Activated CD8-positive, alpha-beta T cell treated with anti-CD3 and anti-CD28 coated beads for 36 hours (primary cell): Measurements from ENCODE around the gene ERCC6L2. TPM values are rescaled to one million over a fixed set of nuclear protein-coding genes. Genes with fewer than 3 reads are reported as not detected.

Source experiments
- ATAC-seq: fragments of 200-7000 bp; cut with Tn5 transposase; one replicate; pipeline ENCODE4 v1.10.0; 2021; ENCODE audit warnings: mild to moderate bottlenecking, moderate library complexity
- CTCF ChIA-PET: fragments of 350-600 bp; sonication (Branson Sonifier 250); formaldehyde crosslinking; loops from one replicate; lab custom pipeline; 2021; ENCODE audit warnings: antibody characterized with exemption; lab: Charles Lee
- POLR2A ChIA-PET: fragments of 350-600 bp; sonication (Branson Sonifier 250); formaldehyde crosslinking; loops from one replicate; lab custom pipeline; 2021; ENCODE audit warnings: antibody characterized with exemption; lab: Charles Lee
- DNase-seq: peaks from one replicate; pipeline ENCODE4 v3.0.0-alpha.2; 2020
- H3K27ac Mint-ChIP-seq: one replicate; pipeline ENCODE4 v1.8.0; 2021; ENCODE audit warnings: mild to moderate bottlenecking, mixed read lengths
- H3K27me3 Mint-ChIP-seq: one replicate; pipeline ENCODE4 v1.8.0; 2021; ENCODE audit warnings: mixed read lengths
- H3K36me3 Mint-ChIP-seq: one replicate; pipeline ENCODE4 v1.8.0; 2021; ENCODE audit warnings: low read depth, mixed read lengths
- H3K4me1 Mint-ChIP-seq: one replicate; pipeline ENCODE4 v1.8.0; 2021; ENCODE audit warnings: low read depth, mixed read lengths
- H3K4me3 Mint-ChIP-seq: one replicate; pipeline ENCODE4 v1.8.0; 2021; ENCODE audit warnings: mild to moderate bottlenecking, moderate library complexity, mixed read lengths
- H3K9me3 Mint-ChIP-seq: one replicate; pipeline ENCODE4 v1.8.0; 2021; ENCODE audit warnings: mixed read lengths
- intact Hi-C: fragments of 100-400 bp; cut with micrococcal nuclease; formaldehyde crosslinking; loops from one replicate; pipeline ENCODE4 v1.10.0; 2022
- total RNA-seq, 2 experiments: library from RNA; stranded (reverse); gene quantifications; one replicate each; pipeline ENCODE4 v1.2.3, GENCODE V29; 2021
- TF ChIP-seq, protein P1 (sequence below): fragments of 200-600 bp; IDR thresholded peaks from one replicate; pipeline ENCODE4 v1.8.0; 2022; ENCODE audit warnings: antibody characterized with exemption, mild to moderate bottlenecking

Gene ERCC6L2
- total RNA-seq, 2 experiments from 2014 or later = 31.2 to 34.7 TPM

DNA sequence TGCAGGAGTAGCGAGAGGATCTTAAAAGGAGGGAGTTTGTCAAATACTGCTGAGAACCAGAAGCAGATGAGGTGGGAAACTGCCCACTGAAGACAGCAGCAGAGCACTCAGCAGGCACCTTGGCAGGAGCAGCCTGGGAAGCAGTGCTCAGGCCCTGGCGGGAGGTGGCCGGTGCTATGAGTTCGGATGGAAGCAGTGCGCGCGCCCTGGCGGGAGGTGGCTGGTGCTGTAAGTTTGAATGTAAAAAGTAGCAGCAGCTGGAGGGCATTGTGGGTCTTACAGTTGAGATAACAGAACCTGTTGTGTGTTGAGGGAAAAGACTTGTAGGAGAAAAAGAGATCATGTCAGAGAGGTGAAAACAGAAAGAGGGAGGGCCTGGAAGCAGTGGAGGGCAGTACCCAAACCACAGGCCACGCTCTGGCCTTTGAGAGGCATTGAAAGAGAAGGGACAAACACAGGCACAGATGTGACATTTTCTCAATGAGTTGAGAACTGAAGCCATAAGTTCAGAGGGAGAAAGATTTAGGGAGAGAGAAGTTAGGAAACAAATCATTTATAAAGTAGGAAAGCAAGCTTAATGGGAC is 130.9 kb downstream of the ERCC6L2 start:
- no peak overlapping the region for H3K27ac Mint-ChIP-seq
- ATAC-seq = no peak
- no peak overlapping the region for H3K4me3 Mint-ChIP-seq
- POLR2A ChIA-PET = interaction anchor here (0.8 to 1.2 kb wide), 3 partner anchors 10 to 734 kb away, joined by 3 to 4 read pairs (median 3); no protein-coding TSS in a partner anchor
- no peaks in the 10 kb centered on the region for H3K27me3 Mint-ChIP-seq
- no peaks in the 10 kb centered on the region for H3K4me1 Mint-ChIP-seq
- TF ChIP-seq, protein P1, sequence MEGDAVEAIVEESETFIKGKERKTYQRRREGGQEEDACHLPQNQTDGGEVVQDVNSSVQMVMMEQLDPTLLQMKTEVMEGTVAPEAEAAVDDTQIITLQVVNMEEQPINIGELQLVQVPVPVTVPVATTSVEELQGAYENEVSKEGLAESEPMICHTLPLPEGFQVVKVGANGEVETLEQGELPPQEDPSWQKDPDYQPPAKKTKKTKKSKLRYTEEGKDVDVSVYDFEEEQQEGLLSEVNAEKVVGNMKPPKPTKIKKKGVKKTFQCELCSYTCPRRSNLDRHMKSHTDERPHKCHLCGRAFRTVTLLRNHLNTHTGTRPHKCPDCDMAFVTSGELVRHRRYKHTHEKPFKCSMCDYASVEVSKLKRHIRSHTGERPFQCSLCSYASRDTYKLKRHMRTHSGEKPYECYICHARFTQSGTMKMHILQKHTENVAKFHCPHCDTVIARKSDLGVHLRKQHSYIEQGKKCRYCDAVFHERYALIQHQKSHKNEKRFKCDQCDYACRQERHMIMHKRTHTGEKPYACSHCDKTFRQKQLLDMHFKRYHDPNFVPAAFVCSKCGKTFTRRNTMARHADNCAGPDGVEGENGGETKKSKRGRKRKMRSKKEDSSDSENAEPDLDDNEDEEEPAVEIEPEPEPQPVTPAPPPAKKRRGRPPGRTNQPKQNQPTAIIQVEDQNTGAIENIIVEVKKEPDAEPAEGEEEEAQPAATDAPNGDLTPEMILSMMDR = no peak
- CTCF ChIA-PET = interaction anchor here (0.7 to 1.8 kb wide), 2 partner anchors 8 to 16 kb away, joined by 4 read pairs; no protein-coding TSS in a partner anchor
- H3K9me3 Mint-ChIP-seq = peaks cover 6% of the 10 kb centered on the region
- DNase-seq = no peak
- H3K36me3 Mint-ChIP-seq = peaks cover 24% of the 10 kb centered on the region
- intact Hi-C loops = no loop called here

DNA sequence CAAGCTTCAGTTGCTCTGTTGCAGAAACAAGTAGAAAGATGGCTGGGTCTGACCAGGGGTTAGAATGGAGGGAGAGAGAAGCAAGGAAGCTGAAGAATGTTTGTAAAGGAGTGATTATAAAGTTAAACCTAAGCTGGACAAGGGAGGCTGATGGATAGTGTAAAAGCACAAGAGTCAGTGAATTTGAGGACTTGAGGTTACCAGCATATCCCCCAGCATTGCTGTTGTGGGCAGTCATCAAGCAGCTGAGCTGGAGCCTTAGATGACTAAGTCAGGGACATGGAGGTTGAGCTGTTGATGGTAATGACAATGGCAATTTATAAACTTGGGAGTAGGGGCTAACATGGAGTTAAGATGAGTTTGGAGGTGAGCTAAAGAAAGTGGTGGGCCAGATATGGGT is 131.5 kb downstream of the ERCC6L2 start:
- intact Hi-C loops = no loop called here

DNA sequence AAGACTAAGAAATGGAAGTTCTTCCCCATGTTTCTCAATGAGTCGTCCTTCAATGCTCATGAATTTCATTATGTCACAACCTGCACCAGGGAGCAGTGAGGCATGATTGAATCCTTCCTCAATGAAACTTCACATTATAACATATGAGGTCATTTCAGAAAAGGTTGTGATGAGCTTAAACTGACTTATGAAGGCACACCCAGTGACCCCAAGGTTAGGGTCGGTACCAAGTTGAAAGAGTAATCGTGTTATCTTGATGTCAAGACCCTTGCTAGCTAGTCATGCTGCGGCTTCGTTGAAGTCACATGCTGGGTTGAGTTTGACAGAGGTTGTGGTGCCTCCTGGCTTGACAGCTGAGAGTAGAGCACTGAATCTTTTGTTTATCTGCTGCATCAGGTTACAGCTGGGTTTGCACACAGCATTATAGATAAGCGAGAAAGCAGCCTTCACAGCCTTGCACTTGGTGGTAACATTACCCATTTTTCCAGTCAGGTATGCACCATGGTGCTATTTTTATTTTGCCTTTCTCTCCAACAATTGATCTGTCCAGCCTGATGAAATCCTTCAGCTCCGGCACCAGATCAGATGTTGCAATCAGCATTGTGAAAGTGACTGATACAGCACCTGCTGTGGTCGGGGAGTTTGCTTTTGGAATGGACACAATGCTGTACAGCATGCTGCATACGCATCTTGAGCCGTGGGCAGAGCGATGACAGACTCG is 133.2 kb downstream of the ERCC6L2 start:
- Mint-ChIP-seq H3K4me1 (peaks cover 15% of the 10 kb centered on the region), H3K27me3 (no peaks in the 10 kb centered on the region), H3K36me3 (peaks cover 18% of the 10 kb centered on the region), H3K4me3 (no peak overlapping the region), H3K27ac (peak overlapping the region; percentile 90), H3K9me3 (peaks cover 3% of the 10 kb centered on the region)
- ChIA-PET CTCF (interaction anchor here (1.4 to 1.6 kb wide), 2 partner anchors 12 to 219 kb away, joined by 3 read pairs; no protein-coding TSS in a partner anchor), POLR2A (interaction anchor here (0.9 kb wide), 1 partner anchor 118 kb away, joined by 3 read pairs; no protein-coding TSS in a partner anchor)
- DNase-seq = peak; percentile 35
- peak; percentile 31 for ATAC-seq
- TF ChIP-seq, protein P1 = no peak
- intact Hi-C loops = no loop called here

More for the DNA sequence above, 131.5 kb downstream of the ERCC6L2 start:
- Mint-ChIP-seq H3K27ac (no peak overlapping the region), H3K4me1 (peaks cover 3% of the 10 kb centered on the region), H3K4me3 (no peak overlapping the region), H3K36me3 (peaks cover 27% of the 10 kb centered on the region), H3K27me3 (no peaks in the 10 kb centered on the region), H3K9me3 (peaks cover 8% of the 10 kb centered on the region)
- TF ChIP-seq, protein P1 = no peak
- DNase-seq (no peak), ATAC-seq (no peak)
- ChIA-PET CTCF (interaction anchor here (0.9 to 1.8 kb wide), 4 partner anchors 9 to 210 kb away, joined by 3 to 4 read pairs (median 3); no protein-coding TSS in a partner anchor), POLR2A (interaction anchor here (0.8 to 1.2 kb wide), 3 partner anchors 11 to 734 kb away, joined by 3 to 4 read pairs (median 3); no protein-coding TSS in a partner anchor)

DNA sequence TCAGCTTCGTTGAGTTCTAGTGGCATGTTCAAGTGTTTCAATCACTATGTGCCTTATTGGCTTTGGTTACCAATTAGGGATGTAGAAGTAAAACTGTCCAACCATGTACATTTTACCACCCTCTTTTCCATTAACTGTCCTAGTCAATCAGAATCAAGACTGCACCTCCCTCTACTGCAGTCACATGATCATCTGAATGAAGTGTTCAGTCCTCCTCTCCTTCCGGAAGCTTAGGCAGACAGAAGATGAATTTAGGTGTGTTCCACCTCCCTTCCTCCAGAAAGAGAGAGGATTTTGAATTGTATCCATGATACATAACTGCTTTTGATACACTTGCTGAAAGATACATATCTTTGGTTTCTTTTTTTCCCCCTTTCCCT is 133.7 kb downstream of the ERCC6L2 start:
- peaks cover 3% of the 10 kb centered on the region for H3K9me3 Mint-ChIP-seq
- intact Hi-C loops = no loop called here
- H3K4me1 Mint-ChIP-seq = peaks cover 19% of the 10 kb centered on the region
- peak overlapping the region; percentile 90 for H3K27ac Mint-ChIP-seq
- peaks cover 20% of the 10 kb centered on the region for H3K36me3 Mint-ChIP-seq
- DNase-seq (no peak), ATAC-seq (no peak)
- TF ChIP-seq, protein P1 = no peak
- no peaks in the 10 kb centered on the region for H3K27me3 Mint-ChIP-seq
- ChIA-PET CTCF (interaction anchor here (1.4 kb wide), 1 partner anchor 219 kb away, joined by 3 read pairs; no protein-coding TSS in a partner anchor), POLR2A (interaction anchor here (1.0 to 1.2 kb wide), 2 partner anchors 10 to 13 kb away, joined by 3 to 5 read pairs; no protein-coding TSS in a partner anchor)
- no peak overlapping the region for H3K4me3 Mint-ChIP-seq
